GM19023 (cell line): ENCODE results near the gene CD3E.

ENCODE experiments used
- ATAC-seq: cut with Tn5 transposase; IDR thresholded peaks from one replicate; pipeline ENCODE4 v1.9.1; 2021; ENCODE audit warnings: mild to moderate bottlenecking, moderate library complexity; ENCODE audit not compliant: unreplicated experiment

The CD3E gene

GRCh38 chr11:118304568-118305248 is at the start of gene CD3E:
Gene CD3E, plus strand, starts transcription at chr11:118304730. Its CDS starts 223 bp downstream, at chr11:118304953.
- ATAC-seq = no peak

- ATAC-seq = no peak
Observed at GRCh38 chr11:118258410-118258809, 46.1 kb upstream of the CD3E start.

- ATAC-seq = no peak
Observed at GRCh38 chr11:118259138-118259537, 45.4 kb upstream of the CD3E start.

GRCh38 chr11:118260353-118260752 is 44.2 kb upstream of the CD3E start:
- ATAC-seq = no peak

GRCh38 chr11:118263112-118263511 is 41.4 kb upstream of the CD3E start:
- no peak for ATAC-seq

GRCh38 chr11:118263695-118264568 is 40.6 kb upstream of the CD3E start, which contains the start of gene MPZL2:
Gene MPZL2, minus strand, starts transcription at chr11:118264297. Its CDS starts 144 bp downstream, at chr11:118264153.
- no peak for ATAC-seq

- ATAC-seq = no peak
Observed at GRCh38 chr11:118264569-118265465, 39.7 kb upstream of the CD3E start.

- no peak for ATAC-seq
Observed at GRCh38 chr11:118265954-118266353, 38.6 kb upstream of the CD3E start.

GRCh38 chr11:118267486-118267885 is 37.0 kb upstream of the CD3E start:
- ATAC-seq = no peak

- no peak for ATAC-seq
Observed at GRCh38 chr11:118272001-118272400, 32.5 kb upstream of the CD3E start.

- no peak for ATAC-seq
Observed at GRCh38 chr11:118274186-118274585, 30.3 kb upstream of the CD3E start.

GRCh38 chr11:118275176-118275575 is 29.4 kb upstream of the CD3E start:
- no peak for ATAC-seq

- no peak for ATAC-seq
Observed at GRCh38 chr11:118276422-118276821, 28.1 kb upstream of the CD3E start.

GRCh38 chr11:118277312-118277711 is 27.2 kb upstream of the CD3E start:
- ATAC-seq = no peak

GRCh38 chr11:118281284-118281683 is 23.2 kb upstream of the CD3E start:
- ATAC-seq = no peak

- ATAC-seq = no peak
Observed at GRCh38 chr11:118282606-118283005, 21.9 kb upstream of the CD3E start.

GRCh38 chr11:118283037-118283636 is 21.4 kb upstream of the CD3E start:
- no peak for ATAC-seq

GRCh38 chr11:118283756-118284350 is 20.7 kb upstream of the CD3E start:
- no peak for ATAC-seq

- no peak for ATAC-seq
Observed at GRCh38 chr11:118286545-118286944, 18.0 kb upstream of the CD3E start.

GRCh38 chr11:118287006-118287405 is 17.5 kb upstream of the CD3E start:
- no peak for ATAC-seq
